ENCODE data around the gene DNAJA1.

Gene DNAJA1

DNA sequence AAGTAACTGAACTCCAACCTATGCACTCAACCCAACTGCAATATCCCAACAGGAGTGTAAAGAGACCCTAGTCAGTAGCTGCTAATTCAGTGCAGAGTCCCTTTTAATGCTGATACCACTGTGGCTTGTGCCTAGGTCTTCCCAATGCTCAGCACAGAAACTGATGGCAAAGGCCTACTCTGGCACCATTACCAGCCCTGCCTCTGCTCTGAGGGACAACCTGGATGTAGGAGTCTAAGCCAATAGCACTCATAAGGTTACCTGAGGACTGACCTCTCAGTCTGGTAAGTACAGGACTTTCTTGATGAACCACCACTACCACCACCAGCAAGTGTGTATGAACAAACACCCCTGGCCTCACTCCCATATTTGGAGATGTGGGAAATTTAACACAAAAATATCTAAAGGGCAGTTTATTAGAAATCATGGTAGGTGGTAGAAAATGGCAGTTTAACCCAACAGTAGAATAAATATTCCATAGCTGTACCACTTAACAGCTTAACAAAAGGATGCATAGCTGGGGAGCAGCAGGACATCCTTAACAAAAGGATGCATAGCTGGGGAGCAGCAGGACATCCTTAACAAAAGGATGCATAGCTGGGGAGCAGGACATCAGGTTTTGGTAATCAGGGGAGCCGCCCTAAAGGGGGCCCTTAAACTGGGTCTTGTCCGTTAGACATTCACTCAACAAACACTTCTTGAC, 11.0 kb upstream of the DNAJA1 start:
- DNase-seq (ENCODE audit: insufficient read length) (no peak), FAIRE-seq (peak; percentile 46)
- TF ChIP-seq POLR2AphosphoS5 (IDR thresholded peaks at IDR 0.05; ENCODE audit: low read depth, low read length) (no peak), TAF1 (IDR thresholded peaks at IDR 0.05; ENCODE audit: borderline replicate concordance, low read depth, low read length) (no peak), POLR2A (IDR thresholded peaks at IDR 0.05; ENCODE audit: low read depth, low read length) (no peak)

DNA sequence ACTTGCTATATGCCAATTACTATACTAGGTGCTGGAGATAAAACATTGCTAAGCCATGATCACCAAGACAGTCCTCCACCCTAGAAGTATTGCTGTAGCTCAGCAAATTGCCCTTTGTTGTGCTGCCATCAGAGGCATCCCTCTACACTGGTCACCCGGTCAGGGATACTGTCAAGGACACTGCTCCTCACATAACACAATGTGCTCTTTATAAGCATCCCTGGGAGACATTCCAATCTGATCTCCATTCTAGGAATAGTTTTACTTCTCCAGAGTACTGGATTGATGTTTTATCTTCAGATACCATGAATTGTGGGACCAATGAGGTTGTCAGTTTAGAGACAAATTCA, 10.4 kb upstream of the DNAJA1 start:
- FAIRE-seq (no peak), DNase-seq (ENCODE audit: insufficient read length) (no peak)
- no peak for TF ChIP-seq TAF1 (IDR thresholded peaks at IDR 0.05; ENCODE audit: borderline replicate concordance, low read depth, low read length)
- no peak for TF ChIP-seq POLR2A (IDR thresholded peaks at IDR 0.05; ENCODE audit: low read depth, low read length)
- TF ChIP-seq POLR2AphosphoS5 (IDR thresholded peaks at IDR 0.05; ENCODE audit: low read depth, low read length), result no peak

DNA sequence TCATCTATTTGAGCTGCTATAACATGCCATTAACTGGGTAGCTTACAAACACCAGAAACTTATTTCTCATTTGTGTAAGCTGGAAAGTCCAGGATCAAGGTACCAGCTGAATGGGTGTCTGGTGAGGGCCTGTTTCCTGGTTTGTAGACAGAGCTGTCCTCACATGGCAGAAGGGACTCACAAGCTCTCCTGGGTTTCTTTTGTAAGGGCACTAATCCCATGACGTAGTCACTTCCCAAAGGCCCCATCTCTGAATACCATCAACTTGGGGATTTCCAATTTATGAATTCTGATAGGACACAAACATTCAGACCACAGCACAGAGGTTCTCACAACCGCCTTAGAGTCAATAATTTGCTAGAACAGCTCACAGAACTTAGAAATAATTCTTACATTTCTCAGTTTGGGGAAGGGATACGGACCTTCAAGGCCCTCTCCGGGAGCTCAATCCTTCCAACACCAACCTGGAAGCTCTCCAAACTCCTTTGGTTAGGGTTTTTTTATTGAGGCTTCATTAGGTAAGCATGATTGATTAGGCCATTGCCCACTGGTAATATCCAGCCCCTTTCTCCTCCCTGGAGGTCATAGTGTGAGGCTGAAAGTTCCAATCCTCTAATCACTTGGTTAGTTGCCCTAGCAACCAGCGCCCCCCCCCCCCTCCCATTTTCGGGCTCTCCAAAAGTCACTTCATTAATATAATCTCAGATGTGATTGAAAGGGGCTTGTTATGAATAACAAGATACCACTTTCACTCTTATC, 7.6 kb upstream of the DNAJA1 start:
- no peak for DNase-seq (ENCODE audit: insufficient read length)
- TF ChIP-seq TAF1 (IDR thresholded peaks at IDR 0.05; ENCODE audit: borderline replicate concordance, low read depth, low read length) (no peak), POLR2A (IDR thresholded peaks at IDR 0.05; ENCODE audit: low read depth, low read length) (no peak), POLR2AphosphoS5 (IDR thresholded peaks at IDR 0.05; ENCODE audit: low read depth, low read length) (no peak)
- no peak for FAIRE-seq

DNA sequence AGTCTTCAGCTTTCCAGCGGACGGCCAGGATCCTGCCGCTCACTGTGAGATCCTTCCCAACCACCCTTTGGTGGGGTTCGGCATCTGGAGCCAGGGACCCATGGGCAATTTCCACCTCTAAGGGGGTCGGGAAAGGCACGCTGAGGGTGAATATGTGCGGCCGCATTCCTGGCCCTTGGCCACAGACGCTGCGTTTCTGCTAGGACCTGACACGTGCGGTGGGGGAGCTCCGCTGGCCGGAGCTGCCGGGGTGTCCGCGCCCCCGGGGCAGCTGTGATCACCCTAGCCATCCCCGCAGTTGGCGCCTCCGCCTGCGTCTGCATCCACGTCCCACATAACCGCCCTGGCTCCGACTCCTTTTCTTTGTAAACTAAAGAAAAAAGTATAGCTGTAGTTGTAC, 5.3 kb upstream of the DNAJA1 start:
- no peak for FAIRE-seq
- TF ChIP-seq POLR2AphosphoS5 (IDR thresholded peaks at IDR 0.05; ENCODE audit: low read depth, low read length), result no peak
- DNase-seq (ENCODE audit: insufficient read length), result no peak

DNA sequence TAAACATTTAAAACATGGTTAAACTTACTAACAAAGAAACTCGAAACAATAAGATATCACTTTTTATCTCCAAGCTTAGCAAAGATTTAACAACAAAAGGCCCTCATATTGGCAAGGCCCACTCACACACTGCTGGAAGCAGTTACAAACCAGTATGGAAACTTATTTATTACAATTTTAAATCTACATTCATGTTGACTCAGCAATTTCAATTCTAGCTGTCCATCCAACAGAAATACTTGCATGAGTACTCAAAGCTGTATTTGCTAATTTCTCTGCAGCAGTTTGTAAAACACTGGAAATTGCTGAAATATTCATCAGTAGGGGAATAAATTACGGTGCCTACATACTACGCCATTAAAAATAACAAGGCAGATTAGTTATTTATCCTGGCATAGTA, 2.8 kb upstream of the DNAJA1 start:
- no peak for FAIRE-seq

DNA sequence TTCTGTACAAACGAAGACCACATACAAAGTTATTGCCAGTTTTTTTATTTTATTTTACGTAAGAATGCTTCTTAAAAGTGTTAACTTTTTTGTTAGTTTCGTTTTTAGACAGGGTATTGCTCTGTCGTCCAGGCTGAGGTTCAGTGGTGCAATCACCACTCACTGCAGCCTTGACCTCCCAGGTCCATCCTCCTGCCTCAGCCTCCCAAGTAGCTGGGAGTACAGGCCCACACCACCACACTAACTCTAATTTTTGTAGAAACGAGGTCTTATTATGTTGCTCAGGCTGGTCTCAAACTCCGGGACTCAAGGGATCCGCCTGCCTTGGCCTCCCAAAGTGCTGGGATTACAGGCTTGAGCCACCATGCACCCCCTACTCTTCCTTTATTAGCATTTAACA, 2.3 kb upstream of the DNAJA1 start:
- DNase-seq (ENCODE audit: insufficient read length), result no peak
- TF ChIP-seq TAF1 (IDR thresholded peaks at IDR 0.05; ENCODE audit: borderline replicate concordance, low read depth, low read length), result no peak
- TF ChIP-seq POLR2AphosphoS5 (IDR thresholded peaks at IDR 0.05; ENCODE audit: low read depth, low read length), result no peak
- no peak for FAIRE-seq

More for the DNA sequence above, 2.8 kb upstream of the DNAJA1 start:
- no peak for DNase-seq (ENCODE audit: insufficient read length)
- TF ChIP-seq TAF1 (IDR thresholded peaks at IDR 0.05; ENCODE audit: borderline replicate concordance, low read depth, low read length), result no peak
- no peak for TF ChIP-seq POLR2A (IDR thresholded peaks at IDR 0.05; ENCODE audit: low read depth, low read length)
- no peak for TF ChIP-seq POLR2AphosphoS5 (IDR thresholded peaks at IDR 0.05; ENCODE audit: low read depth, low read length)

DNA sequence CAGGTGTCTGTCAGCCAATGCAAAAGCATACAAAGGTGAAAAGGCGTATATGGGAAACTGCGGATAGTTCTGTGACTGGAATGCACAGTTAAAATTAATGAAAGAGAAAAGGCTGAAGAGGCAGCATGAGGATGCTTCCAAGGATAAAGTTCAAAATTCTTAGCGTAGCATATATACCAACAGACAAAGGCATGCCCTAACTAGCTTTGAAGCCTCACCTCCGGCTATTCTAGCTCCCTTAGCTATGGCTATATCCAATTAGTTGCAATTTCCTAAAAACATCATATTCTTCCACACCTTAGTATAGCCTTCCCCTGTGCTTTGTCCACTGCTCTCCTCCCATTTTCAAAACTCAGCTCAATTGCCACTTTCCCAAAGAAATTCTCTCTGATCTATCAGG, 1.4 kb upstream of the DNAJA1 start:
- DNase-seq (ENCODE audit: insufficient read length), result no peak

DNA sequence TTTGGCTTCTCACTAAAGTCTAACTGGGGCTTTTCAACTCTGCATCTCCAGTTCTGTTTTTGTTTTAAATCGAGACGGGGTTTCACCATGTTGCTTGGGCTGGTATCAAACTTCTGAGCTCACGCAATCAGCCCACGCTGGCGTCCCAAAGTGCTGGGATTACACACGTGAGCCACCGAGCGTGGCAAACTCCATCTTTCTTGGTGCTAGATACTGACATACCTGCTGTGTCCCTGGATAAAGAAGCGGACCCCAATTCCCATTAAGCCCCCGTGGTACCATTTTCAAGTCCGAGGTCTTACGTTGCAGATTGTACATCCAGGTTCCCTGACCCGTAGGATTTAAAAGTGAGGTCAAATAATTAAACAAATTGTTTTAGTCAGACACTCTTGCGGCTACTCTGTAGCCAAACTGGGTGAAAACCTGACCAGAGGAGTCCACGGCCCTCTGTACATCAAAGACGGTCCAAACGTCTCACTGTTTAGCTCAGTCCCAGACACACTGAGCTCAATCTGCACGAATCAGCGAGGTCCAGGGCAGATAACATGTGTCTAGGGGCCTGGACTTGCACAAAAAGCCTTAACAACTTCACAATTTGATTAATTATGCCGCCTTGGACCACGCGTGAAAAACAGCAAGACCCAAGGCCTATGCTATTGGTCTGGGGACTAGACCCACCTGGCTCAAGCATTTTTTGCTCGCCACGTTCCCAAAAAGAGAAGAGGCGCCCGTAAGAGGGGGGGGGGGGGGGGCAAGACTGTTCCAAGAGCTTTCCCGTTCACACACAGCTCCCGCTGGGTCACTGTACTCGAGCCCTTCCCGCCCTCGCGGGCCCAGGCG, 727 bp upstream of the DNAJA1 start:
- FAIRE-seq (no peak), DNase-seq (ENCODE audit: insufficient read length) (no peak)
- TF ChIP-seq POLR2AphosphoS5 (IDR thresholded peaks at IDR 0.05; ENCODE audit: low read depth, low read length), result no peak
- TF ChIP-seq POLR2A (IDR thresholded peaks at IDR 0.05; ENCODE audit: low read depth, low read length), result no peak
- TF ChIP-seq TAF1 (IDR thresholded peaks at IDR 0.05; ENCODE audit: borderline replicate concordance, low read depth, low read length), result no peak

More for the DNA sequence above, 1.4 kb upstream of the DNAJA1 start:
- FAIRE-seq, result no peak
- TF ChIP-seq POLR2A (IDR thresholded peaks at IDR 0.05; ENCODE audit: low read depth, low read length), result no peak
- no peak for TF ChIP-seq TAF1 (IDR thresholded peaks at IDR 0.05; ENCODE audit: borderline replicate concordance, low read depth, low read length)
- no peak for TF ChIP-seq POLR2AphosphoS5 (IDR thresholded peaks at IDR 0.05; ENCODE audit: low read depth, low read length)

DNA sequence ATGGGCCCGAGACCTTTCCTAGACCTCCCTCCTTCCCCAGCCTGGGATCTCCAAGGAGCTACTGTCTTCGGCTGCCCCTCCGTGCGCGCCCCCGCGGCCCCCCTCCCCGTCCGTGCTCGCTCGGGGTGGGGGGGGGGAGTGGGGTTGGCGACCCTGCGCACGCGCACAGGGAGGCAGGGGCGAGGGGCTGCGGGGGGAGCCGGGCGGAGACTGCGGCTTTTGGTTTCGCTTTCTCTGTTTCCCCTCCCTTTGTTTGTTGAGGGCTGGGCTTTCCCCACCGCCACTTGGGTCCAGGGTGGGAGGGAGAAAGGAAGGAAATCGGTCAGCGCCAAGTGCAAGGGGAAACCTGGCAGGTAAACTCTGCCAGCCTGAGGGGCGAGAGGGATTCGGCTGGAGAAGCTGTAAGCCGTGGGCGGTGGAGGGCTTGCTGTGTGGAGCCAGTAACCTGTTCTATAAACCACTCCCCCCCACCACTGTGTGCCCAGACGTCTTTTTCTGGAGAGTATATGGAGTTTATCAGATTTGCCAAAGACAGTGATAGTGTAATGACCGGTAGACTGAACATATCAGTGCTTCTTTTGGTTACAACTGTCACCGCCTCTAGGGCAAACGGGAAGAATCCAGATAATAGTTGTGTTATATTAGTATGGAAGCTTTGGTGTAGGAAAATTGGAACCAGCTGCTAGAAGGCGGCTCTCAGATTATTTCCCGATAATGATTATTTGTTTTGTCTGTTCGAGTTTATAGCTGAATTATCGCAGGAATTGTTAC, 684 bp downstream of the DNAJA1 start:
- FAIRE-seq, result peak; percentile 65
- DNase-seq (ENCODE audit: insufficient read length), result peak; percentile 49
- TF ChIP-seq POLR2A (IDR thresholded peaks at IDR 0.05; ENCODE audit: low read depth, low read length), result no peak
- no peak for TF ChIP-seq TAF1 (IDR thresholded peaks at IDR 0.05; ENCODE audit: borderline replicate concordance, low read depth, low read length)
- no peak for TF ChIP-seq POLR2AphosphoS5 (IDR thresholded peaks at IDR 0.05; ENCODE audit: low read depth, low read length)

DNA sequence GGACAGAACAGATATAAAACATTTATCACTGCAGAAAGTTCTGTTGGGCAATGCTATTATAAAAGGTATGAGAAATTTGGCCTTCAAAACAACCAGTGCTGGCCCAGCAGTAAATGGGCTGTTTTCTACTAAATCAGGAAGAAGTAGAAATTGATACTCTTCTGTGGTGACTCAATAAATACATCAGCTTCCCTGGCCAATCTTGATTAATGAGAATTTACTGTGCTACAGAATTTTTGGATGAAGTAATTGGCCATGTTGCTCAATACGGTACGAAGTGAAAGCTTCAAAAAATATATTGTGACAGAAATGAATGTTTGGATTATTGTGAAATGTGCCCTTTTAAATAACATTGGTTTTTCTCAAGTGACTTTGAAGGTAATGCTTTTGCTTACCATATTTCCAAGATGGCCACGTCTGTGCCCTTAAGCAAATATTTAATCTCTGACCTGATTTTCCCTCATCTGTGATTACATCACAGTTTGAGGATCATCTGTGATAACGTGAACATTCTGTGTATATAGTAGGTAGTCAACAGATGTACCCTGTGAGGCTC, 4.2 kb downstream of the DNAJA1 start:
- no peak for TF ChIP-seq POLR2AphosphoS5 (IDR thresholded peaks at IDR 0.05; ENCODE audit: low read depth, low read length)
- no peak for TF ChIP-seq POLR2A (IDR thresholded peaks at IDR 0.05; ENCODE audit: low read depth, low read length)
- TF ChIP-seq TAF1 (IDR thresholded peaks at IDR 0.05; ENCODE audit: borderline replicate concordance, low read depth, low read length), result no peak
- DNase-seq (ENCODE audit: insufficient read length) (no peak), FAIRE-seq (no peak)

DNA sequence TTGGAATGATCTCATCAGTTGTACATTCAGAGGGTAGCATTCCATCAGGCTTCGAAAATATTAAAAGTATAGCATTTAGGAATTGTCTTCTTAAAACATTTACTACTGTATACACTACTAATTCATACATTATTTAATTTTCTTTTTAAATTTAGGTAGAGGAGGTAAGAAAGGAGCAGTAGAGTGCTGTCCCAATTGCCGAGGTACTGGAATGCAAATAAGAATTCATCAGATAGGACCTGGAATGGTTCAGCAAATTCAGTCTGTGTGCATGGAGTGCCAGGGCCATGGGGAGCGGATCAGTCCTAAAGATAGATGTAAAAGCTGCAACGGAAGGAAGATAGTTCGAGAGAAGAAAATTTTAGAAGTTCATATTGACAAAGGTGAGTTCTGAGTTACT, 5.2 kb downstream of the DNAJA1 start:
- no peak for FAIRE-seq
- no peak for DNase-seq (ENCODE audit: insufficient read length)
- TF ChIP-seq POLR2A (IDR thresholded peaks at IDR 0.05; ENCODE audit: low read depth, low read length) (no peak), POLR2AphosphoS5 (IDR thresholded peaks at IDR 0.05; ENCODE audit: low read depth, low read length) (no peak), TAF1 (IDR thresholded peaks at IDR 0.05; ENCODE audit: borderline replicate concordance, low read depth, low read length) (no peak)

All from GM12892 (cell line).